A673 (cell line): ENCODE results near the gene HLCS.

ENCODE experiments used
- CTCF ChIP-seq: fragments of 300-800, 200-600 bp; sonication (generic); conservative IDR thresholded peaks from 2 replicates; pipeline ENCODE4 v1.5.1; 2017; ENCODE audit warnings: low read depth, mild to moderate bottlenecking, antibody characterized with exemption, low read length, moderate library complexity, mixed read lengths
- EZH2 ChIP-seq: fragments of 200-600 bp; sonication (generic); IDR thresholded peaks from 2 replicates; pipeline ENCODE4 v1.6.1; 2017; ENCODE audit warnings: borderline replicate concordance, low read depth, mild to moderate bottlenecking, mixed read lengths, antibody characterized with exemption, low read length; ENCODE audit not compliant: poor library complexity, severe bottlenecking

GRCh38 chr21:37005548-37006485, 39.3 kb upstream of the HLCS start:
- TF ChIP-seq CTCF (no peak), EZH2 (no peak)
